HEK293 (cell line): ENCODE data around the gene ITPKB.
"Not testable (repeated sequence)": the region's sequence is repeated elsewhere in the genome, so short reads cannot be mapped to it uniquely, and the experiment has no call there.

Experiments used
- CTCF ChIA-PET: fragments of 350-600 bp; formaldehyde crosslinking; extraction: SDS; loops from one replicate; lab custom pipeline; 2021; ENCODE audit warnings: antibody characterized with exemption; lab: Yijun Ruan, JAX
- POLR2A ChIA-PET: fragments of 300-600 bp; formaldehyde crosslinking; extraction: SDS; loops from one replicate; lab custom pipeline; 2020; ENCODE audit warnings: antibody characterized with exemption, inconsistent platforms; lab: Yijun Ruan, JAX
- H3K27ac ChIP-seq: fragments of 200-500 bp; sonication (Bioruptor generic); 2 replicates; pipeline ENCODE4 v1.5.1; 2014; ENCODE audit warnings: low read depth, low read length, control low read depth, inconsistent platforms; ENCODE audit errors: extremely low read depth
- H3K36me3 ChIP-seq, 2 experiments: fragments of 200-500 bp in 1 of 2; sonication (Bioruptor generic) in 1 of 2; 1 replicate in 1 of 2; 2 replicates in 1 of 2; pipeline ENCODE4 v1.5.1; 2014 to 2017; ENCODE audit warnings: inconsistent platforms in 2 of 2, low read length in 2 of 2; ENCODE audit not compliant: control insufficient read depth in 2 of 2, insufficient read depth in 1 of 2
- H3K4me1 ChIP-seq: fragments of 200-500 bp; sonication (Bioruptor generic); 2 replicates; pipeline ENCODE4 v1.5.1; 2014; ENCODE audit warnings: mild to moderate bottlenecking, low read length, inconsistent platforms; ENCODE audit not compliant: control insufficient read depth, insufficient read depth
- H3K4me3 ChIP-seq: 2 replicates; pipeline ENCODE4 v1.5.1; 2011; ENCODE audit warnings: low read depth, mild to moderate bottlenecking, control low read depth, low read length, moderate library complexity
- H3K9me3 ChIP-seq: fragments of 200-500 bp; sonication (Bioruptor generic); 2 replicates; pipeline ENCODE4 v1.5.1; 2014; ENCODE audit warnings: low read depth, low read length, inconsistent platforms; ENCODE audit not compliant: control insufficient read depth, insufficient read depth
- HIC1 ChIP-seq: fragments of 450-650 bp; formaldehyde crosslinking; IDR thresholded peaks from 2 replicates; pipeline ENCODE4 v1.5.1; 2016; ENCODE audit warnings: missing biosample characterization, missing genetic modification characterization
- REST ChIP-seq: fragments of 450-650 bp; formaldehyde crosslinking; IDR thresholded peaks from 2 replicates; pipeline ENCODE4 v1.5.1; 2016; ENCODE audit warnings: missing biosample characterization, missing genetic modification characterization
- TSHZ1 ChIP-seq: fragments of 450-650 bp; formaldehyde crosslinking; IDR thresholded peaks from 2 replicates; pipeline ENCODE4 v1.5.1; 2016; ENCODE audit warnings: missing biosample characterization, missing genetic modification characterization, borderline replicate concordance
- ZFP37 ChIP-seq: fragments of 450-650 bp; formaldehyde crosslinking; IDR thresholded peaks from 2 replicates; pipeline ENCODE4 v1.5.1; 2016; ENCODE audit warnings: missing biosample characterization, missing genetic modification characterization
- ZNF121 ChIP-seq: fragments of 450-650 bp; formaldehyde crosslinking; IDR thresholded peaks from 2 replicates; pipeline ENCODE4 v1.5.1; 2016; ENCODE audit warnings: missing biosample characterization, missing genetic modification characterization
- ZNF138 ChIP-seq: fragments of 450-650 bp; formaldehyde crosslinking; IDR thresholded peaks from 2 replicates; pipeline ENCODE4 v1.5.1; 2016; ENCODE audit warnings: missing biosample characterization, missing genetic modification characterization, borderline replicate concordance
- ZNF16 ChIP-seq: fragments of 450-650 bp; formaldehyde crosslinking; IDR thresholded peaks from 2 replicates; pipeline ENCODE4 v1.5.1; 2016; ENCODE audit warnings: low read depth, missing biosample characterization, missing genetic modification characterization
- ZNF184 ChIP-seq: fragments of 450-650 bp; IDR thresholded peaks from 2 replicates; pipeline ENCODE4 v1.5.1; 2018; ENCODE audit warnings: missing biosample characterization, mild to moderate bottlenecking, missing genetic modification characterization
- ZNF2 ChIP-seq: fragments of 450-650 bp; formaldehyde crosslinking; IDR thresholded peaks from 2 replicates; pipeline ENCODE4 v1.5.1; 2016; ENCODE audit warnings: missing biosample characterization, missing genetic modification characterization
- ZNF341 ChIP-seq: fragments of 450-650 bp; formaldehyde crosslinking; IDR thresholded peaks from 2 replicates; pipeline ENCODE4; 2016; ENCODE audit warnings: low read depth, missing biosample characterization, missing genetic modification characterization
- ZNF366 ChIP-seq: fragments of 450-650 bp; formaldehyde crosslinking; conservative IDR thresholded peaks from 2 replicates; pipeline ENCODE4 v1.5.1; 2016; ENCODE audit warnings: missing biosample characterization, missing genetic modification characterization
- ZNF391 ChIP-seq: fragments of 450-650 bp; formaldehyde crosslinking; IDR thresholded peaks from 2 replicates; pipeline ENCODE4 v1.5.1; 2016; ENCODE audit warnings: low read depth, missing biosample characterization, missing genetic modification characterization, borderline replicate concordance
- ZNF501 ChIP-seq: fragments of 450-650 bp; formaldehyde crosslinking; IDR thresholded peaks from 2 replicates; pipeline ENCODE4 v1.5.1; 2016; ENCODE audit warnings: missing biosample characterization, missing genetic modification characterization
- ZNF558 ChIP-seq: fragments of 450-650 bp; formaldehyde crosslinking; IDR thresholded peaks from 2 replicates; pipeline ENCODE4 v1.5.1; 2016; ENCODE audit warnings: missing biosample characterization, missing genetic modification characterization
- ZNF768 ChIP-seq: fragments of 450-650 bp; formaldehyde crosslinking; IDR thresholded peaks from 2 replicates; pipeline ENCODE4 v1.5.1; 2018; ENCODE audit warnings: missing biosample characterization, mild to moderate bottlenecking, missing genetic modification characterization
- ZNF785 ChIP-seq: fragments of 450-650 bp; formaldehyde crosslinking; IDR thresholded peaks from 2 replicates; pipeline ENCODE4 v1.5.1; 2016; ENCODE audit warnings: missing biosample characterization, missing genetic modification characterization
- ZNF792 ChIP-seq: fragments of 450-650 bp; formaldehyde crosslinking; IDR thresholded peaks from 2 replicates; pipeline ENCODE4 v1.5.1; 2016; ENCODE audit warnings: missing biosample characterization, missing genetic modification characterization
- ZNF830 ChIP-seq: fragments of 450-650 bp; IDR thresholded peaks from 2 replicates; pipeline ENCODE4 v1.5.0; 2018; ENCODE audit warnings: missing biosample characterization, missing genetic modification characterization, low read depth, mild to moderate bottlenecking, moderate library complexity

The ITPKB gene

GRCh38 chr1:226619031-226619430, 120.1 kb downstream of the ITPKB start (continued):
- no peak for TF ChIP-seq TSHZ1 (tag by site-specific recombination)

GRCh38 chr1:226618380-226618779, 120.7 kb downstream of the ITPKB start:
- ChIA-PET POLR2A (no interaction called here), CTCF (interaction anchor here (0.7 to 5.0 kb wide), 4 partner anchors 8 to 19 kb away, joined by 3 to 26 read pairs (median 4); no protein-coding TSS in a partner anchor)
- TF ChIP-seq ZNF391 (tag by site-specific recombination), result no peak
- no peak overlapping the region for H3K4me3 ChIP-seq
- H3K4me1 ChIP-seq, result no peaks in the 10 kb centered on the region
- H3K36me3 ChIP-seq, result no peaks in the 10 kb centered on the region
- H3K27ac ChIP-seq, result no peak overlapping the region
- no peaks in the 10 kb centered on the region for H3K9me3 ChIP-seq

GRCh38 chr1:226617719-226618118, 121.4 kb downstream of the ITPKB start:
- peak; percentile 83 for TF ChIP-seq ZNF121 (tag by site-specific recombination)
- H3K27ac ChIP-seq, POLR2A ChIA-PET, H3K9me3 ChIP-seq, H3K4me3 ChIP-seq, H3K4me1 ChIP-seq, H3K36me3 ChIP-seq: not testable (repeated sequence)
- CTCF ChIA-PET, result interaction anchor here (1.6 to 5.0 kb wide), 2 partner anchors 9 to 10 kb away, joined by 5 to 26 read pairs; no protein-coding TSS in a partner anchor

- Histone ChIP-seq H3K9me3 (no peaks in the 10 kb centered on the region), H3K27ac (no peak overlapping the region), H3K4me1 (no peaks in the 10 kb centered on the region)
- ChIA-PET POLR2A (no interaction called here), CTCF (interaction anchor here (0.6 to 5.0 kb wide), 4 partner anchors 9 to 191 kb away, joined by 3 to 26 read pairs (median 4); no protein-coding TSS in a partner anchor)
- no peak for TF ChIP-seq ZNF792 (tag by site-specific recombination)
- TF ChIP-seq ZNF558 (tag by site-specific recombination), result no peak
- no peak for TF ChIP-seq ZNF341 (tag by site-specific recombination)
- TF ChIP-seq ZNF138, result no peak
- no peak for TF ChIP-seq ZFP37 (tag by site-specific recombination)
- TF ChIP-seq HIC1 (tag by site-specific recombination), result no peak
- TF ChIP-seq, all 188 proteins: peak for 0
- Histone ChIP-seq H3K4me3 (no peak overlapping the region), H3K36me3 (no peaks in the 10 kb centered on the region)
Observed at GRCh38 chr1:226617109-226617508, 122.0 kb downstream of the ITPKB start.

GRCh38 chr1:226616636-226617035, 122.4 kb downstream of the ITPKB start:
- Histone ChIP-seq H3K4me3 (no peak overlapping the region), H3K9me3 (no peaks in the 10 kb centered on the region), H3K4me1 (no peaks in the 10 kb centered on the region), H3K27ac (no peak overlapping the region), H3K36me3 (no peaks in the 10 kb centered on the region)
- ChIA-PET CTCF (interaction anchor here (0.6 to 5.0 kb wide), 3 partner anchors 9 to 191 kb away, joined by 3 to 26 read pairs (median 4); no protein-coding TSS in a partner anchor), POLR2A (no interaction called here)
- no peak for TF ChIP-seq ZNF768 (tag by site-specific recombination)
- TF ChIP-seq ZNF785 (tag by site-specific recombination), result no peak
- no peak for TF ChIP-seq ZNF184
- no peak for TF ChIP-seq REST (tag by site-specific recombination)
- TF ChIP-seq ZNF2, result no peak
- TF ChIP-seq ZNF501 (tag by site-specific recombination), result no peak
- no peak for TF ChIP-seq ZNF366 (tag by site-specific recombination)
- no peak for TF ChIP-seq ZNF16
- no peak for TF ChIP-seq ZNF830
